ENCODE results near the gene PAF1. TPM values are rescaled to one million over a fixed set of nuclear protein-coding genes. Genes with fewer than 3 reads are reported as not detected.

Gene PAF1
- total RNA-seq, 1 experiment from 2014 or later, result 38.0 TPM

DNA sequence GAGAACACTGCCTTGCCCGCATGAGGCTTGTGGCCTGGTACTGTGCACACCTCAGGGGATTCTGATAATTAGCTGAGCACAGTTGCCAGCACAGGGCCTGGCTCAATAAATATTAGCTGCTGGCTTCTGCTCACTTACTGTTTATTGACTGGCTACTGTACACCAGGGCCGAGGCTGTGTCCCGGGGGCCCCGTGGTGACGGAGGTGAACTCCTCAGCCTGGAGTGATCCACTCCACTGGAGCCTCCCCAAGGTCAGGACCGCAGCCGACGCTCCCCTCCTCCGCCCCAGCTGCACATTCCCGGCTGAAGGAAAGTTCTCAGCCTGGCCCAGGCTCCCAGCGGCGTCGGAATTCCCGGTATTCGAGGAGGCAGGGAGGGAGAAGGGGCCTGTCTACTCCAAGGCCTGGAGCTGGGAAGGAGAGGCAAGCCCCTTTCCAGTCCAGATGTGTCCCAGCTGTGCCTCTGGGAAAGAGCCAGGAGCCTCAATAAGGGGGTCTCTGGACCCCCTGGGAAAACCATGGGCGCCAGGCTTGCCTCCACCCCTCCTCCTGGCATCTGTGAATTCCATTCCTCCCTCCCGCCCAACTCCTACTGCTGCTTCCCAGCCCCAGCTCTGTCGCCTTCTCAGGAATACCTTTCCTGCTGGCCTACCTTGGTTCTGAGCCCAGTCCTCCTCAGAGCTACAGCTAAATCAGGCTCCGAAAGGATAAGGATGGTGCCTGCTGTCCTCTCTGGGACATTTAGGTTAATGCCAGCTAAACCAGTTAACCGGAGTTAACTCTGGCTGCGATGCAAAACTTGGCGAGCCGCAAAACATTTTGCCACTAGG lies 37.6 kb upstream of the PAF1 start:
- no peak overlapping the region for H2BK120ac ChIP-seq (ENCODE audit: low read depth, low read length, poor library complexity, severe bottlenecking)
- DNase-seq, result peak; percentile 93
- H3T11ph ChIP-seq (ENCODE audit: low read length), result no peak overlapping the region
- peak overlapping the region; percentile 26 for H2BK12ac ChIP-seq (ENCODE audit: insufficient read length, low read depth, low read length)
- H3K14ac ChIP-seq (ENCODE audit: insufficient read depth, low read length), result peak overlapping the region; percentile 78
- H2BK20ac ChIP-seq (ENCODE audit: low read depth, low read length, poor library complexity, severe bottlenecking), result no peak overlapping the region
- H2BK5ac ChIP-seq (ENCODE audit: insufficient read length, low read length), result no peak overlapping the region
- peaks cover 7% of the 10 kb centered on the region; the same call in 1 of the 2 replicates for H3K4me1 ChIP-seq (ENCODE audit: insufficient read depth, low read length)
- no peaks in the 10 kb centered on the region for H4K20me1 ChIP-seq (ENCODE audit: control insufficient read depth, insufficient read depth, insufficient read length)
- no peak overlapping the region for H4K8ac ChIP-seq (replicated peaks; ENCODE audit: insufficient read length, low read depth, low read length)
- no peak overlapping the region for H4K5ac ChIP-seq (ENCODE audit: insufficient read length, low read depth, low read length)
- no peaks in the 10 kb centered on the region for H3K27me3 Mint-ChIP-seq (ENCODE audit: low read depth)
- no peak overlapping the region for H4K91ac ChIP-seq (ENCODE audit: insufficient read length, low read depth, low read length)
- peak overlapping the region; percentile 80 for H3K18ac ChIP-seq (ENCODE audit: insufficient read length, low read depth, low read length)
- no peaks in the 10 kb centered on the region for H3K79me1 ChIP-seq (ENCODE audit: insufficient read depth, low read depth, low read length, poor library complexity, severe bottlenecking)
- no peaks in the 10 kb centered on the region for H3K23me2 ChIP-seq (ENCODE audit: insufficient read length, low read depth, low read length, poor library complexity, severe bottlenecking)
- peaks cover 24 to 46% (median 35%) of the 10 kb centered on the region in 3 experiments; a peak in 6 of 7 replicates for H3K36me3 Mint-ChIP-seq (ENCODE audit: insufficient read depth in 1 of 3, low read depth in 3 of 3)
- peak overlapping the region; percentile 17 to 68; a peak in 4 of 5 replicates for H3K4me3 Mint-ChIP-seq
- H3K4ac ChIP-seq (ENCODE audit: low read depth, low read length), result no peak overlapping the region
- H3K9ac ChIP-seq (ENCODE audit: extremely low read depth, insufficient read length, low read length), result no peak overlapping the region
- H2BK15ac ChIP-seq (ENCODE audit: low read depth, low read length), result no peak overlapping the region; the same call in 1 of the 2 replicates
- no peaks in the 10 kb centered on the region for H3K9me3 Mint-ChIP-seq
- WGBS (ENCODE audit: extremely low coverage, insufficient read length, low lambda C conversion rate), result no CpG with 5 or more reads among the region's 23 CpGs
- peaks cover 40 to 41% of the 10 kb centered on the region in 2 experiments for H3K4me1 Mint-ChIP-seq
- peak overlapping the region; percentile 73 for H3K27ac ChIP-seq (ENCODE audit: insufficient read length, low read depth, low read length)
- no peak overlapping the region for H3K23ac ChIP-seq (ENCODE audit: insufficient read length, low read depth, low read length)
- no peaks in the 10 kb centered on the region for H3K27me3 ChIP-seq (ENCODE audit: insufficient read depth, low read length)
- H2AK5ac ChIP-seq (ENCODE audit: insufficient read length, low read length), result no peak overlapping the region
- peak overlapping the region; percentile 15 for H3K4me2 ChIP-seq (ENCODE audit: insufficient read depth, insufficient read length, low read length)
- H3K56ac ChIP-seq (ENCODE audit: insufficient read length, low read depth, low read length), result no peak overlapping the region
- no peaks in the 10 kb centered on the region for H3K79me2 ChIP-seq (ENCODE audit: insufficient read depth, low read length)
- H2AFZ ChIP-seq (ENCODE audit: low read length), result no peak overlapping the region
- TF ChIP-seq, protein P1, sequence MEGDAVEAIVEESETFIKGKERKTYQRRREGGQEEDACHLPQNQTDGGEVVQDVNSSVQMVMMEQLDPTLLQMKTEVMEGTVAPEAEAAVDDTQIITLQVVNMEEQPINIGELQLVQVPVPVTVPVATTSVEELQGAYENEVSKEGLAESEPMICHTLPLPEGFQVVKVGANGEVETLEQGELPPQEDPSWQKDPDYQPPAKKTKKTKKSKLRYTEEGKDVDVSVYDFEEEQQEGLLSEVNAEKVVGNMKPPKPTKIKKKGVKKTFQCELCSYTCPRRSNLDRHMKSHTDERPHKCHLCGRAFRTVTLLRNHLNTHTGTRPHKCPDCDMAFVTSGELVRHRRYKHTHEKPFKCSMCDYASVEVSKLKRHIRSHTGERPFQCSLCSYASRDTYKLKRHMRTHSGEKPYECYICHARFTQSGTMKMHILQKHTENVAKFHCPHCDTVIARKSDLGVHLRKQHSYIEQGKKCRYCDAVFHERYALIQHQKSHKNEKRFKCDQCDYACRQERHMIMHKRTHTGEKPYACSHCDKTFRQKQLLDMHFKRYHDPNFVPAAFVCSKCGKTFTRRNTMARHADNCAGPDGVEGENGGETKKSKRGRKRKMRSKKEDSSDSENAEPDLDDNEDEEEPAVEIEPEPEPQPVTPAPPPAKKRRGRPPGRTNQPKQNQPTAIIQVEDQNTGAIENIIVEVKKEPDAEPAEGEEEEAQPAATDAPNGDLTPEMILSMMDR (conservative IDR thresholded peaks at IDR 0.05), result no peak
- peak overlapping the region; percentile 97 to 99 (median 99) for H3K27ac Mint-ChIP-seq
- no peaks in the 10 kb centered on the region for H3K9me3 ChIP-seq (ENCODE audit: control insufficient read depth, low read depth, low read length)
